Measurements from ENCODE around the gene TRAPPC8. TPM values are rescaled to one million over a fixed set of nuclear protein-coding genes. Genes with fewer than 3 reads are reported as not detected.

TRAPPC8 gene
- total RNA-seq, 1 experiment from 2014 or later: 30.4 TPM

DNA sequence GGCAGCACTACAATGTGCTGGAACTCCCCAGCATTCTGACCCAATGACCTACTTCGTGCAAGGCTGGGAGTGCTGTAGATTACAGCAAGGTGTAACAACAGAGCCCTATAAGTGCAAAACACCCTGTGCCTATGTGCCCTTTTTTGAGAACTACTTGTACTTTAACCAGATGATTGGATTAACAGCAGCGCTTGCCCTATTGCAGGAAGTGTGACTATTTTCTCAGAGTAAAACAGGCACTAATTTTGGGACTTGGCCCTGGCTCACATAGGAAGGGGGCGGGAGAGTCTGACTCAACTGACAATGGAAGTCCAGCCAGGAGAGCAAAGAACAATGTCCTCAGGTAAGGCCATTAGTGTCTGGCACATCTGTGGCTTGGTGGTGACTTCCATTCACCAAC lies 40.1 kb upstream of the TRAPPC8 start:
- no peak overlapping the region for H3K4me3 ChIP-seq (replicated peaks in 1 of 2; ENCODE audit: low read depth in 1 of 2, low read length in 2 of 2)
- DNase-seq (ENCODE audit: low read depth, low spot score) (no peak), ATAC-seq (no peak)
- no peaks in the 10 kb centered on the region for H4K20me1 ChIP-seq (ENCODE audit: insufficient read depth)
- no peaks in the 10 kb centered on the region for H3K4me1 ChIP-seq (ENCODE audit: control insufficient read depth in 1 of 2, insufficient read depth in 2 of 2, low read length in 2 of 2)
- no peaks in the 10 kb centered on the region for H3K36me3 ChIP-seq (ENCODE audit: control insufficient read depth in 1 of 2, insufficient read depth in 2 of 2, low read length in 2 of 2)
- CTCF ChIA-PET: no interaction called here
- H3K27ac ChIP-seq (ENCODE audit: low read depth, low read length): no peak overlapping the region
- H3K27me3 ChIP-seq (ENCODE audit: insufficient read depth, low read length): no peaks in the 10 kb centered on the region
- no peak overlapping the region for H2AFZ ChIP-seq (ENCODE audit: low read depth, low read length, poor library complexity, severe bottlenecking)
- no peaks in the 10 kb centered on the region for H3K79me2 ChIP-seq (ENCODE audit: insufficient read depth, low read length)
- H3K4me2 ChIP-seq (ENCODE audit: low read length): no peak overlapping the region
- no peak overlapping the region for H3K9ac ChIP-seq (ENCODE audit: low read length)
- BruUV-seq (replicated peaks): no TSS peak
- intact Hi-C loops (cut with micrococcal nuclease): no loop called here
- no peak for TF ChIP-seq RAD21 (IDR thresholded peaks at IDR 0.05; ENCODE audit: low read depth)
- POLR2A ChIA-PET: no interaction called here
- no peaks in the 10 kb centered on the region for H3K9me2 ChIP-seq (ENCODE audit: insufficient read depth)
- RAD21 ChIA-PET (ENCODE audit: low non-redundant PET in 1 of 2, low total read pairs in 2 of 2, uncharacterized antibody in 2 of 2, unreplicated experiment in 2 of 2): no interaction called here
- H3K9me3 ChIP-seq (ENCODE audit: control insufficient read depth in 1 of 2, insufficient read depth in 1 of 2, low read depth in 1 of 2, low read length in 2 of 2): peaks cover 3 to 10% of the 10 kb centered on the region in 2 experiments; a peak in 2 of 4 replicates

DNA sequence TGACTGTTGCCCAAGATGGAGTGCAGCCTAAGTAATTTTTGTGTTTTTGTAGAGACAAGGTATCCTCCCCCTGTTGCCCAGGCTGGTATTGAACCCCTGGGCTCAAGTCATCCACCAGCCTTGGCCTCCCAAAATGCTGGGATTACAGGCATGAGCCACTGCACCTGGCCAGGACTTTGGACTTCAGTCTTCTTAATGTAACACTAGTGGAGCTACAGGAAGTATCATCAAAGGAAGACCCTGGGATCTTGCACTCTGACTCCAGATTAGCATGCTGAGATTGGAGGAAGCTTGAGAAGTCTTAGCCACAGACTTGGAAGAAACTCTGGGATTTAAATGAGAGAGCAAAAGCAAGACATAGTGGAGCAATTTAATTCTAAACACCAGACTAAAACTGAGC lies 37.9 kb upstream of the TRAPPC8 start:
- no peaks in the 10 kb centered on the region for H3K9me2 ChIP-seq (ENCODE audit: insufficient read depth)
- CTCF ChIA-PET: no interaction called here
- no peak overlapping the region for H3K27ac ChIP-seq (ENCODE audit: low read depth, low read length)
- POLR2A ChIA-PET: no interaction called here
- no peaks in the 10 kb centered on the region for H3K36me3 ChIP-seq (ENCODE audit: control insufficient read depth in 1 of 2, insufficient read depth in 2 of 2, low read length in 2 of 2)
- DNase-seq (ENCODE audit: low read depth, low spot score) (no peak), ATAC-seq (no peak)
- H2AFZ ChIP-seq (ENCODE audit: low read depth, low read length, poor library complexity, severe bottlenecking): no peak overlapping the region
- no peak overlapping the region for H3K4me3 ChIP-seq (replicated peaks in 1 of 2; ENCODE audit: low read depth in 1 of 2, low read length in 2 of 2)
- H3K9me3 ChIP-seq (ENCODE audit: control insufficient read depth in 1 of 2, insufficient read depth in 1 of 2, low read depth in 1 of 2, low read length in 2 of 2): peaks cover 5 to 14% of the 10 kb centered on the region in 2 experiments; a peak in 2 of 4 replicates
- H4K20me1 ChIP-seq (ENCODE audit: insufficient read depth): no peaks in the 10 kb centered on the region
- intact Hi-C loops (cut with micrococcal nuclease): no loop called here
- no peaks in the 10 kb centered on the region for H3K27me3 ChIP-seq (ENCODE audit: insufficient read depth, low read length)
- TF ChIP-seq POLR2AphosphoS5 (IDR thresholded peaks at IDR 0.05; ENCODE audit: low read depth, low read length) (no peak), ZBTB33 (IDR thresholded peaks at IDR 0.05; ENCODE audit: extremely low read depth, insufficient replicate concordance, low read length) (no peak), RAD21 (IDR thresholded peaks at IDR 0.05; ENCODE audit: low read depth) (no peak), TCF7L2 (IDR thresholded peaks at IDR 0.05; ENCODE audit: borderline replicate concordance, extremely low read depth, insufficient read depth, insufficient read length) (no peak), ZFX (IDR thresholded peaks at IDR 0.05) (no peak), CBX3 (IDR thresholded peaks at IDR 0.05; ENCODE audit: low read depth) (no peak), POLR2A (IDR thresholded peaks at IDR 0.05; ENCODE audit: borderline replicate concordance, extremely low read depth, insufficient read depth, insufficient read length) (no peak)
- BruUV-seq (replicated peaks): no TSS peak
- no peaks in the 10 kb centered on the region for H3K79me2 ChIP-seq (ENCODE audit: insufficient read depth, low read length)
- RAD21 ChIA-PET (ENCODE audit: low non-redundant PET in 1 of 2, low total read pairs in 2 of 2, uncharacterized antibody in 2 of 2, unreplicated experiment in 2 of 2): no interaction called here
- H3K4me1 ChIP-seq (ENCODE audit: control insufficient read depth in 1 of 2, insufficient read depth in 2 of 2, low read length in 2 of 2): no peaks in the 10 kb centered on the region
- no peak overlapping the region for H3K4me2 ChIP-seq (ENCODE audit: low read length)
- no peak overlapping the region for H3K9ac ChIP-seq (ENCODE audit: low read length)
